HL-60 (cell line): Measurements from ENCODE around the gene PKIB.
A peak's percentile ranks its signal among the peaks of the same experiment; 100 is the strongest.
"Not testable (repeated sequence)": the region's sequence is repeated elsewhere in the genome, so short reads cannot be mapped to it uniquely, and the experiment has no call there.

Experiments
- DNase-seq, 2 experiments: peaks; one replicate each; pipeline ENCODE4 v3.0.0-alpha.2; 2010 to 2020; ENCODE audit warnings: low read depth in 1 of 2, low spot score in 1 of 2
- H3K27ac ChIP-seq: fragments of 250-450 bp; sonication (Bioruptor Pico); replicated peaks from 2 replicates; pipeline ENCODE4 v1.5.1; 2020; ENCODE audit warnings: mild to moderate bottlenecking, moderate library complexity
- H3K27me3 ChIP-seq: fragments of 250-450 bp; sonication (Bioruptor Pico); 2 replicates; pipeline ENCODE4 v1.5.1; 2021; ENCODE audit warnings: mild to moderate bottlenecking, moderate library complexity; ENCODE audit not compliant: insufficient read depth, poor library complexity, severe bottlenecking
- H3K4me3 ChIP-seq: replicated peaks from 2 replicates; pipeline ENCODE4 v1.5.1; 2011; ENCODE audit warnings: mild to moderate bottlenecking, control low read depth, low read length; ENCODE audit not compliant: insufficient read depth
- CTCF ChIP-seq: IDR thresholded peaks from one replicate; pipeline ENCODE4 v1.5.1; 2011; ENCODE audit warnings: low read length, control low read depth, inconsistent platforms; ENCODE audit not compliant: insufficient read depth
- GABPA ChIP-seq: IDR thresholded peaks from 2 replicates; pipeline ENCODE4 v1.6.1; 2012; ENCODE audit warnings: low read depth
- POLR2AphosphoS5 ChIP-seq: IDR thresholded peaks from 2 replicates; pipeline ENCODE4 v1.6.1; 2012; ENCODE audit warnings: low read depth
- REST ChIP-seq: IDR thresholded peaks from 2 replicates; pipeline ENCODE4 v1.6.1; 2012; ENCODE audit warnings: low read depth; ENCODE audit not compliant: insufficient replicate concordance
- SPI1 ChIP-seq: IDR thresholded peaks from 2 replicates; pipeline ENCODE4 v1.6.1; 2012; ENCODE audit warnings: low read depth, mild to moderate bottlenecking, borderline replicate concordance

PKIB gene

GRCh38 chr6:122589115-122589514 is 21.1 kb upstream of the PKIB start:
- H3K4me3 ChIP-seq: no peak overlapping the region
- no peak for DNase-seq
- TF ChIP-seq REST (no peak), GABPA (no peak), POLR2AphosphoS5 (no peak), CTCF (no peak)

GRCh38 chr6:122598295-122598694 is 11.9 kb upstream of the PKIB start:
- H3K27me3 ChIP-seq, H3K4me3 ChIP-seq, H3K27ac ChIP-seq, DNase-seq: not testable (repeated sequence)

More at GRCh38 chr6:122589115-122589514, 21.1 kb upstream of the PKIB start:
- Histone ChIP-seq H3K27ac (no peak overlapping the region), H3K27me3 (no peaks in the 10 kb centered on the region)

- no peak for DNase-seq
- Histone ChIP-seq H3K27me3 (peaks cover 7% of the 10 kb centered on the region), H3K4me3 (no peak overlapping the region), H3K27ac (no peak overlapping the region)
- TF ChIP-seq SPI1 (no peak), CTCF (no peak), REST (no peak), GABPA (no peak), POLR2AphosphoS5 (no peak)
Measured at GRCh38 chr6:122604676-122605075, 5.5 kb upstream of the PKIB start.

- Histone ChIP-seq H3K27ac (no peak overlapping the region), H3K27me3 (peaks cover 31% of the 10 kb centered on the region), H3K4me3 (peak overlapping the region; percentile 22; the same call in 1 of the 2 replicates)
- no peak for DNase-seq
- no peak for TF ChIP-seq CTCF
- TF ChIP-seq POLR2AphosphoS5: no peak
- no peak for TF ChIP-seq SPI1
- TF ChIP-seq GABPA: no peak
- TF ChIP-seq REST: no peak
Measured at GRCh38 chr6:122610690-122611455, 668 bp downstream of the PKIB start.
